SH-SY5Y (cell line): ENCODE data around the gene SIGMAR1.

ENCODE experiments used
- GATA2 ChIP-seq: IDR thresholded peaks from 2 replicates; pipeline ENCODE4 v1.6.1; 2011; ENCODE audit warnings: mild to moderate bottlenecking, low read depth, low read length
- GATA3 ChIP-seq: IDR thresholded peaks from 2 replicates; pipeline ENCODE4 v1.6.1; 2011; ENCODE audit warnings: low read depth, mild to moderate bottlenecking, low read length, moderate library complexity

Gene SIGMAR1

GRCh38 chr9:34637356-34638137 is at the start of gene SIGMAR1:
Gene SIGMAR1 (minus strand): TSS chr9:34637787. CDS start chr9:34637697, 90 bp downstream.
- TF ChIP-seq GATA3 (no peak), GATA2 (no peak)

DNA sequence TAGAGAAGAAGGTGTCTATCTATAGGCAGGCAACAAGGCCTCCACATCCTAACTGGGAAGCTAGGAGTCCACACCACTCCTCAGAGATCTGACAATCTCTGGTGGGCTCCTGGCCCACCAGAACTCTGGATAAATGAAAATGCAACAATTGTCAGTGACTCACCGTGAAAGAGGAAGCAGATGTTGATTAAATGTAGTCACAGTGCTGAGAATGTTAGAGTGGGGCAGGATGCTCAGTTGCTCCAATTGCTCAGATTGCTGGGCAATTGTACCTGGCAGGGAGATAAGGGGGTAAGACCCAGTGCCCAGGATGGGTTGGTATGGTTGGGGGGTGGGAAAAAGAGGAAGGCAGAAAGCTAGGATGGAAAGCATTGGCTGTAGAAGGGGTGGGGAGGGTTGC is 49.1 kb upstream of the SIGMAR1 start:
- TF ChIP-seq GATA3: no peak
- no peak for TF ChIP-seq GATA2

- TF ChIP-seq GATA3 (no peak), GATA2 (no peak)
These were observed 48.6 kb upstream of the SIGMAR1 start for GRCh38 chr9:34686231-34686630.

DNA sequence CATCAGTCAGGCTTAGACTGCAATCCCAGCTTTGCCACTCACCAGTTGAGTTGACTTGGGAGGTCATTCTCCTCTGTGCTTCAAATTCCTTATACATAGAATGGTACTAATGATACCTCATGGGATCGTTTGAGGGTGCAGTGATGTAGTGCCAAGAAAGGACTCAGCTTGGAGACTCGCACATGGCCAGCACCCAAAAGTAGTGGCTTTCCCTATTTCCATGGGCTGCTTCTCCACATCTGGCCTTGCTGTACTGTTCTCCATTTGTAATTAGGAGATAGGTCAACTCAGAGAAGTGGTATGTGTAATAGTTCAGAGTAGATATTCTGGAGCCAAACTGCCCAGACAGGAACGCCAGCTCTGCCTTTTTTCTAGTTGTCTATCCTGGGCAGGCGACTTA is 48.0 kb upstream of the SIGMAR1 start:
- TF ChIP-seq GATA3 (no peak), GATA2 (no peak)

- no peak for TF ChIP-seq GATA3
- no peak for TF ChIP-seq GATA2
These were observed 47.2 kb upstream of the SIGMAR1 start for GRCh38 chr9:34684816-34685215.

- no peak for TF ChIP-seq GATA2
- no peak for TF ChIP-seq GATA3
These were observed 46.6 kb upstream of the SIGMAR1 start for GRCh38 chr9:34684145-34684544.

DNA sequence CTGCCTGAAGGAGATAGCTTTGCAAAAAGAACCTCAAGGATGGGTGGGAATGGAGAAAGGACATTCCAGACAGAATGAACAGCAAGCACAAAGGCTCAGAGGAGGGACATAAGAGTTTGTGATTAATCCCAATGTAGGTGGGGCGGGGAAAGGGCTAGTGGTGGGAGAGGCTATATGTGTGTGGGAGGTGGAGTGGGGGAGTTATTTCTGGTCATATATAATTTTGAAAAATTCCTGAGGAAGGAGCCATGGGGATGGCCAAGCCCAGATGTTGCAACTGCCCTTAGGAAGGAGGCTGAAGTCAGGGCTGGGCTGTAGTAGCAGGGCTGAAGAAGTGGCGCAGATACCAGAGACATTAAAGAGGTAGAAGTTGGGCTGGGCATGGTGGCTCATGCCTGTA is 38.3 kb upstream of the SIGMAR1 start:
- TF ChIP-seq GATA3 (no peak), GATA2 (no peak)

- TF ChIP-seq GATA2 (no peak), GATA3 (no peak)
These were observed 37.6 kb upstream of the SIGMAR1 start for GRCh38 chr9:34675048-34675714.

DNA sequence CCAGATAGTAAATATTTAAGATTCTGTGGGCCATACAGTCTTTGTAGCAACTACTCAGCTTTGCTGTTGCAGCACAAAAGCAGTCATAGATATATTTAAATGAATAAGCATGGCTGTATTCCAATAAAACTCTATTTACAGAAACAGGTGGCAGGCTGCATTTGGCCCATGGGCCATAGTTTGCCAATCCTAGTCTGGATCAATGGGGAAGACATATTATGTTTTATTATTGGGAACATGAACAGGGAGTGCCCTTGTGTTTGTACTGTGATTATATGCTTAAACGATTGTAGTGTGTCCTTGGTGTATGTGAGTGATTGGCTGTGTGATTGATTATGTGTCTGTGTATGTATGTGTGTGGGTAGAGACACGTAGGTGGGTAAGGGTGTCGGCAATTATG is 36.9 kb upstream of the SIGMAR1 start:
- no peak for TF ChIP-seq GATA3
- no peak for TF ChIP-seq GATA2

DNA sequence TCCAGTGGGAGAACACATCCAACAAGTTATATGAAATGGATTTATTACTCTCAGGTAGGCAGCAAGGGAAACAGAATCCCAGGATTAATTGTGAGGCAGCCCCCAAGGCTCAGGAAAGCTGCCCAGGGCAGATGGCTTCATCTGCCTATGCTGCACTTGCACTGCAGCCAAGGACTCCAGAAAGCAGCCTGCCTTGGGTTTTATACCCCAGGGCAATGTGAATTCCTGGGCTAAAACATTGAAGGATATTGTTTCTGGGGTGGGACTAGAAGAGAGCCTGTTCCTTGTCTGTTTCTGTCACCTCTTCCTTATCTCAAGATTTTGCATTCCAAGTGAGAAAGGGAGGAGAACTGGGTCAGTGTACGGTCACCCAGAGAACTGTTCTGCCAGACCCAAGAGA is 33.7 kb upstream of the SIGMAR1 start:
- no peak for TF ChIP-seq GATA2
- TF ChIP-seq GATA3: no peak

GRCh38 chr9:34669809-34670562 is 32.4 kb upstream of the SIGMAR1 start:
- TF ChIP-seq GATA2 (no peak), GATA3 (no peak)

GRCh38 chr9:34665381-34666250 is 28.0 kb upstream of the SIGMAR1 start:
- peak; percentile 7; the same call in 1 of the 2 replicates for TF ChIP-seq GATA2
- TF ChIP-seq GATA3: no peak

DNA sequence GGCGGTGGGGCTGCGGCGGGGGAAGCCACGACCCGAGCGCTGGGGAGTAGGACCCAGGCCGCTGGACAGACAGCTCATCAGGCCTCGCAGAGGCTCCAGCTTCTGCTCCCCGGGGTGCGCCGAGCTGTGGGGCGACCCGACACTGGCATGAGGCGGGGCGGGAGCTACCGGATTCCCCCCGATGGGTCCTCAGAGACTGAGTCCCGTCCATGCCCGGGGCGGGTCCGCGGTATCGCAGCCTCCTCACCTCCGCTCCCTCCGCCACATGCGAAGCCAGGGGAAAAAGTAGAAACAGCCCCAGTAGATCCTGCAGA is 27.4 kb upstream of the SIGMAR1 start:
- no peak for TF ChIP-seq GATA2
- no peak for TF ChIP-seq GATA3

GRCh38 chr9:34664281-34665066 is 26.9 kb upstream of the SIGMAR1 start:
- TF ChIP-seq GATA2: no peak
- TF ChIP-seq GATA3: no peak

DNA sequence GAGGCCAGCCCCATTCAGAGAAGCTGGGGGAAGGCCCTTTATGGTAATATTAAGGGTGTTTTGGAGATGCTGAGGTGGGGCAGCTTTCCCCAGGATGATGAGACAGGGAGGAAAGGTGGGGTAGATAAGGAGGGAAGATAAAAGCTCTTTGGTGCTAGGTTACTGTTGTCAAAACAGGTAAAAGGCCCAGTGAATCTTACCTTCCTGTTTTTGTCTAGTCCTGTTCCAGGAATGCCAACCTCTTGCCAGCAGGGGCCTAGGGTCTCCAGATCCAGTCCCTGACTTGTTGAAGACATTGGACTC is 25.7 kb upstream of the SIGMAR1 start:
- TF ChIP-seq GATA2 (no peak), GATA3 (no peak)
